Measurements from ENCODE around the gene TCOF1.

The TCOF1 gene

DNA sequence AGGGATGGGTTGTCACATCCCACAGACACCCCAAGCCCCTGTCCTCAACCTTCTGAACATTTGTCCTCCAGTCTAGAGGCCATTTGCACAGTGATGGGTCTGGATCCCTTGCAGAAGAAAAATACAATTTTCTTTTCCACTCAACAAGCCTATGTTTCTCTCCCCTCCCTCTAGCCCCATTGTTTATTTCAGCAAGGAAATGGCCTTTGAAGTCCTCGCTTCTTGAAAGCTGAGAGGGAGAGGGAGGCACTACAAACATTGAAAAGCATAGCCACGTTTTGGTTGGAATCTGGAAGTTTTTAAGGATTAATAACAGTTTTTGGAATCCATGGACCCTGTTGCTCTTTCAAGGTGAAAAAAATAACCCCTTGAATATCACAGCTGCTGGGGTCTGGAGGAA lies 30.8 kb upstream of the TCOF1 start:
- DNase-seq, result no peak

DNA sequence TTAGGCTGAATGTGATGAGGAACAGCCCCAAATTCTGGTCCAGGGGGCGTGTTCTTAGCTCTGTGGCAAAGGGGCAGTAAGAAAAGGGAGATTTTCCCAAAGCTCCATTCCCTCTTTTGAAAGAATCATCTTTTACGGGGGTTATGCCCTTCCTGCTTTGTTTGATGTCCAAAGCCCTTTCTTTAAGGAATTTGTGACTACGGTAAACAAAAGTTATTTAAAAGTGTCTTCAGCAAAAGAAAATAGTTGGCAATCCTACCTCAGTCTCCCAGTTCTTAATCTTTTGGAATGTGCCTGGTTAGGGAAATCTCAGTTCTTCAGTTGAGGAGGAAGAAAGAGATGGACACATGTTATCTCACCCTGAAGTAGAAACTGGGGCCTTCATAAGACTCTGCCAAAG lies 30.4 kb upstream of the TCOF1 start:
- no peak for DNase-seq

DNA sequence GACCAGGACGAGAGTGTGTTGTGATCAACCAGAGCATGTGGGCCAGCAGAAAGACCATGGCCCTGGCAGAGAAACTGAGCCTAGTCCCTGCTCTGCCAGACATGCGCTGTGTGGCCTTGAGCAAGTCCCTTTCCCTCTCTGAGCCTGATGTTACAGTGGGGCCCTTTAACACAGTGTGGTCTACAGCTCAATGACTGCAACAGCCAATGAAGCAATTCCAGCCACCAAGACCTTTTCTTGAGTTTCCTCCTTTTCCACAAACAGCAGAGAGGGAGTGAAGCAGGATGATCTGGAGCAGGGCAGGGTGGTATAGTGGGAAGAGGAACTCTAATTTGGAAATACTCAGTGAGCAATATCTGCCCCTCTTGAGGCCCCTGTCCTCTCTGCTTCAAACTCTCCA lies 29.0 kb upstream of the TCOF1 start:
- no peak for DNase-seq

DNA sequence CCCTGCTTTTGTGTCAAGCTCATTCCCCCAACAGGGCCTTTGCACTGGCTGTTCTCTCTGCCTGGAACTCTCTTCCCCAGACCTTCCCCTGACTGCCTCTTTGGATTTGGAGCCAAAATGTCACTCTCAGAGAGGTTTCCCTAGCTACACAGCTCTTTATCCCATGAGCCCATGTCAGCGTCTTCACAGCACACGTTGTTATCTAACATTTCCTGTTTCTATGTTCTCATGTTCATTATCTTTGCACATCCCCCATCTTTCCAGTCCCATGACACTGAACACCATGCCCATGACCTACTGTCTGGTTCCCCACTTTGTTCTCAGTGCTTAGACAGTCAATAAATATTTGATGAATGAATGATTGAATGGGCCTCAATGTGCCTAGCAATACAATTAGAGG lies 28.5 kb upstream of the TCOF1 start:
- no peak for DNase-seq

DNA sequence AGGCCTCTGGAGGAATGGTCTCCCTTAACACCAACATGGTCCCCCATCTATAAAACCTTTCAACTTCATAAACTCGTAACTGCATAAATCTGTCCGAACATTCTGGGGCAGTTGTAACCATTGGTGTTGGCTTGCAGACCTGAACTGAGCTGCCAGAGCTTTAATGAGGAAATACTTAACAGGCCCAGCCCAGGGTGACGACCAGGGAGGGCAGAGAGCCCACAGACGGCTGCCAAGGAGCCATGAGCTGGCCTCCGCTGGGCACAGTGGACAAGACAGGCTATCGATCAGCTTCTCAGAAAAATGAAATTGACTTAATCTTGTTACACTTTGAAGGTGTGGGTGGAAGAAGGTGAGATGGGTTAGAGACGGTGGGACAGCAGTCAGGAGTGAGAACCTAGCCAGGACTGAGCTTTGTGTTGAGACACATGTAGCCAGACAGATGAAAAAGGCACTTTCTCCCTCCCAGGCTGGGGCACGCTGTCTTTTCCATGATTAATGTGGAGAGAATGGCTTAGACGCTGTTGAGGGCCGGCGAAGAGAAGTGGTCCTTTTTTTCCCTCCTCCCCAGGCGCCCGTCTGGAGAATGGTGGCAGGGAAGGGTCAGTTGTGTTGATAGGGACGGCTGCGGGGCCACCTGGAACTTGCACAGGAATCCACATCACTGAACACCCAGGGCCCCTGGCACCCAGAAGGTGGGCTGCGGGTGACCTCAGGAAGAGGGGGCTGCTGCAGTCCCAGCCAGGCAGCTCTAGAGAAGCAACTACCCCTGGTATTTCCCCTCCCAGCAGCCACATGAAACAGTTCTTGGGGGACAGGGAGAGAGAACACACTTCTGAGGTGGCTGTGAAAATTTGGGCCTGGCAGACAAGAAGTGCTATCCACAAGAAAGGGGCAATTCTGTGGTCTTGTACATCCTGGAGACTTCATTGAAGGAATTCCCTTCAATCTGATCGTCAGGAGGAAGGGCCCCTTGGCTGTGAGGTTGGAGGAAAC lies 27.3 kb upstream of the TCOF1 start:
- no peak for DNase-seq

DNA sequence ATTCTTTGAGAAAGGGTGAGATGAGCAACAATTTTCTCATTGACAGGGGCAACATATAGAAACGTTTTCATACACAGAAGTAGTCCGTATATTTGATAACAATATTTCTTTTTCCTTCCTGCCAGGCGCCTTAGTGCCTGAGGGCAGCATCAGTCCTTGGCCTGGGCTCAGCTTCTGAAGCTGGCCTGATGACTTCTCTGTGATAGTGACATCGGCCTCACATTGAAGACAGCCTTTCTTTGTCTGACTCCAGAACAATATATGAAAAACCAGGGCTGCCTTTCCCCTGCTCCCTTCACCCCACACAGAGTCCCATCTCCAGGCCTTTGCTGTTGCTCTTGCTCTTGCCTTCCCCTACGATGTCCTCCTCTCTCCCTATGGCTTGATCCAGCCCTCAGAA lies 24.1 kb upstream of the TCOF1 start:
- no peak for DNase-seq

DNA sequence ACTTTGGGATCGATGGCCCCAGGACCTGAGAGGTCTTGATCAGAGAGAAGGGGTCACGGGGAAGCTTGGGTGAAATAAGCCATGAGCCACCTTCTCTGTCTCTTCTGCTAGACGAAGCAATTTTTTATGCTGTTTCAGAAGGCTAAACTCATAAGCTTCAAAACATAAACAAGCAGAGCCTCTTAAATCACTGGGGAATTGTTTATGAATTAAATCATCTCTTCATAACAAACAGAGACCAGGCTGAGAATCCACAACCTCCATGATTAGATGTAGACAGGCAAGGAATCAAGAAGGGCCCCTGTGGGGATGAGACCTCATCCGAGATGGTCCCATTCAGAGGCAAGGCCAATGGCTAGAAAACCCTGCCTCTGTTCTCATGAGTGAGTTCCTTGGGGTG lies 21.7 kb upstream of the TCOF1 start:
- DNase-seq, result no peak

DNA sequence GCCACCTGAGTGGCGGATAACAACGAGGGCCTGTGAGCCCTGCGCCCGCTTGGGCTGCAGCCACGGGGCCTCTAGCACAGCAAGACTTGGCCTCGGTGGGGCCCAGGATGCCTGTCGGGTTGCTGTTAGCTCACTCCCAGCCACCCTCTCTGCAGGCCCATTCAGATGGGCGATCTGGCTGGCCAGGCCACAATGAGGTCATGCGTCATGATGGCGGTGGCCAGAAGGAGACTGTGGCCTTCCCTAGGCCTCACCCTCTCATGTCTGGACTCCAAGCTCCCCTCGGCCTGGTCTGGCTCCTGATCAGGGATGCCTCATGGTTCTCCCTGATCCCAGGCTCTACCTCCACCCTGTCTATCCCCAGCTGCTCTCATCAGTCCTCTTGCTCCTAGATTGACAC lies 19.0 kb upstream of the TCOF1 start:
- DNase-seq, result no peak

DNA sequence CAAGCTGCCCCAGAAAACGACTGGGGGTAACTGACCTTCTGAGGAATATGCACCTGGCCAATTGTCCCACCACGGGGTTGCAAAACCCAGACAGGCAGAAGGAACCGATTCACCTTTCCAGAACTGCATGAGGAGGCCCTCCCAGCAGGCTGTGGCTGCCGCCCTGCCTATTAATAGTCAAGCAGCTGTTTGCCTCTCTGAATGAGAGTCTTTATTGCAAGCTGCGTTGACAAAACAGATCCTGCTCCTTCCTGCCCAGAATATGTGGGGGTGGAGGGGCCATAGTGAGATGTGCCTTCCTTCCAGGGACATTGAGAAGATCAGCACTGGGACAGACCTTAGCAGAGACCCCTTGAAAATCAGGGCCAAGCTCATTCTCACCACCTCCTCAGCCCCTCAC lies 18.3 kb upstream of the TCOF1 start:
- peak in 1 of 2 experiments; percentile 24 for DNase-seq

DNA sequence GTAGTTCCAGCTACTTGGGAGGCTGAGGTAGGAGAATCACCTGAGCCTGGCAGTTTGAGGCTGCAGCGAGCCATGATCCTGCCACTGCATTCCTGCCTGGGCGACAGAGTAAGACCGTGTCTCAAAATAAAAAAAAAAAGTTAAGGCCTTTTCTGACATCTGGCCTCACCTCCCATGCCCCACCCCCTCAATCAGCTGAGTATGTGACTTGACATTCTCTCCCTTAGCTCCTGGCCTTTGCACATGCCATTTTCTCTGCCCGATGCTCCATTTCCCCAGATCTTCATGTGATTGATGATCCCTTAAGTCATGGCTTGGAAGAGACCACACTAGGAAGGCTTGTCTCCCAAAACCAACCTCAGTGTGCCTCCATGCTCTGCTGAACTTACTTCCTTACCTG lies 17.7 kb upstream of the TCOF1 start:
- no peak for DNase-seq

DNA sequence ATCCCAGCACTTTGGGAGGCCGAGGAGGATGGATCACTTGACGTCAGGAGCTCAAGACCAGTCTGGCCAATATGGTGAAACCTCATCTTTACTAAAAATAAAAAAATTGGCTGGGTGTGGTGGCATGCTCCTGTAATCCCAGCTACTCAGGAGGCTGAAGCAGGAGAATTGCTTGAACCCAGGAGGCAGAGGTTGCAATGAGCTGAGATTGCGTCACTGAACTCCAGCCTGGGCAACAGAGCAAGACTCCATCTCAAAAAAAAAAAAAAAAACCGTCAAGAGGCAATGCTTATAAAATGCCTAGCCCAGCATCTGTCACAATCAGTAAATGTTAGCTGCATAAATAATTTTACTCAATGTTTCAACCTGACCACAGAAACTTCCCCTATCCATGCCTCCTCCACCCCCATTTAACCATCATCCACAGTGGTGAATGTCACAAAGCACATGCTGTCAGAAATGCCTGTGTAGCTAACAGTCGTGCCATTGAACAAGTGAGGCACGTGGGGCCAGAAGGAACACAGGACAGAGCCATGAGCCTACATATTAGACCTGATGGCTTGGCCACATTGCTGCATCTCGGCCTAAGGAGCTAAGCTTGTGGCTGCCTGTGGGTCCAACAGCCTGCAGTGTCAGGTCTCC lies 16.8 kb upstream of the TCOF1 start:
- no peak for DNase-seq

DNA sequence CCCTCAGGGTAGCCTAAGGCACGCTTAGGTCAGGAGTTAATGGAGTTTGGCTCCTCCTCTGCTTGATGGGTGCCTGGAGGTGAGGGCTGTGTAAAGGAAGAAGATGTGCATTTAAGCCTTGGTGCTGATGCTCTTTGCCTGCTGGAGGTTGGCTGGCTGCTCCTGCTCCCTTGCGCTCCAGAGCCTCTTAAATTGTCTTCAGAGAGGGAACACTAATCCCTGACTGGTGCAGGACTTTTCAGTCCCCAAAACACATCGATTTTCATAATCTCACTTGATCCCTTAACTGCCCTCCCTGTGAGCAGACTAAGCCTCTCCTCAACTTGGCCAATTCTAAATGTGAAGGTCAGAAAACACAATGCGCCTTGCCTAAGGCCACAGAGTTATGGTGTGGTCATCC lies 16.2 kb upstream of the TCOF1 start:
- no peak for DNase-seq

DNA sequence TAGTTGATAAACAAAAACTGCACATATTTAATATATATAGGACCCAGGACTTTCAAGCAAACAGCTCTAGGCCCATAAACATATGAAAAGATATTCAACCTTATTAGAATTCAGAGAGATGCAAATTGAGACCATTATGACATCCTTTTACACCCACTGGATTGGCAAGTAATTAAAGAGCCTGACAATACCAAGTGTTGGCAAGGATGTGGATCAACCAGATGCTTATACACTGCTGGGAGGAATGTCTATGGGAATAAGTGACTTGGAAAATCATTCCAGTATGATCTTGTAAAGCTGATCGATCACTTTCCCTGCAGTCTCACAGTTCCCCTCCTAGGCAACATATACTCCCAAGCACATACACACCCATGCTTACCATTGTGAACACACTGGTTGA lies 15.5 kb upstream of the TCOF1 start:
- DNase-seq, result no peak

DNA sequence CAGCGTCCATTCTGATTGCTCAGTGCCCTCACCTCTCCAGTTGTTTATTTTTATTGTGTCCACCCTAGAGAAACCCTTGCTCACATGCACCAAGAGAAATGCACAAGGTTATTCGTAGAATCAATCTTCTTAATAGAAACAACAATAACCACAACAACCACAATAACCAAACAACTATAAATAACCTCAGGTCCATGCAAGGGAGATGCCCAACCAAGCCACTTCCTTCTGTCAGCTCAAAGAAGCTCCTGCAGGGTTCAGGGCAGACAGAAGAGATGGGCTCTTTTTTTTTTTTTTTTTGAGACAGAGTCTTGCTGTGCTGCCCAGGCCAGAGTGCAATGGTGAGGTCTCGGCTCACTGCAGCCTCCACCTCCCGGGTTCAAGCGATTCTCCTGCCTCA lies 14.9 kb upstream of the TCOF1 start:
- no peak for DNase-seq

DNA sequence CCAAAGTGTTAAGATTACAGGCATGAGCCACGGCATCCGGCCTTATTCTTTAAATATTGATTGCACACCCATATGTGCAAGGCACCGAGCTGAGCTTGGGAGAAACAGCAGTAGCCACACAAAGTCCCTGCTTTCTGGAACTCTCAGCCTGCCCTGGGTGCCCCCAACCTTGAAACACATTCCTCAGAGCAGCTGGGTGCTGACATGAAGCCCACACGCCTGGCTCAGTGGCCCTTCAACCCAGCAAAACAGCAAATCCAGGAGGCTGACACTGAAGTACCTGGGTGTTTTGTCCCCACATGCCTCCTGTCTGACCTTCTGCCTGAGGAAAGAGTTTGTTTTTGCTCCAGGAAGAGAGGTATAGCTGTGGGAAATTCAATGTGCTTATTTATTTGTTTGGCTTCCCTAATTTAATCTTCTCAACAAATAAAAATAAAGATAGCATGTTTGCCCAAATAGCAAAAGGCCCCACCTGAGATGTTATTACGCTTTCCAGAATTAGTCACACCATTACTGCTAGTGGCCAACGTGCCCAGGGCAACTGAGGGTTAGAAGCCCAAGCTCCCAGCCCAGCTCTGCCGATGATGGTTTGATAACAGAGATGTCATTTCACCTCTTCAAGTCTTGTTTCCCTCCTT lies 13.4 kb upstream of the TCOF1 start:
- DNase-seq, result no peak

DNA sequence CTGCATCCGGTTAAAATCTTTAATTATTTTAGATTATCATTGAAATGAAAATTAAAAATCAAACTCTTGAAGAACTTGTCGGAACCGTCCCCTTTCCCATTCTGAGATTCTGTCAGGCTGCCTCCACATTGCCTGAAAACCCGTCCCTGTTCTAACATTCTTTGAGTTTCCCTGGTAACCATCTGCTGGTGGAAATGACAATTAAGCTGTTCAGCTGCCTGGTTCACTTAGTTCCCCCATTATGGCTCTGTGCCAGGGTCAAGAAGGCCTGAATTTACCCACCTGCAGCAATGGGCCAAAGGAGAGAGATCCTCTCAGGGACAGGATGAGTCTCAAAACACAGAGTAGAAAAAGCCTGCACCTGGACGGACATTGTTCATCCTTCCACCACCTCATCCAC lies 11.8 kb upstream of the TCOF1 start:
- peak in 1 of 2 experiments; percentile 7 for DNase-seq

DNA sequence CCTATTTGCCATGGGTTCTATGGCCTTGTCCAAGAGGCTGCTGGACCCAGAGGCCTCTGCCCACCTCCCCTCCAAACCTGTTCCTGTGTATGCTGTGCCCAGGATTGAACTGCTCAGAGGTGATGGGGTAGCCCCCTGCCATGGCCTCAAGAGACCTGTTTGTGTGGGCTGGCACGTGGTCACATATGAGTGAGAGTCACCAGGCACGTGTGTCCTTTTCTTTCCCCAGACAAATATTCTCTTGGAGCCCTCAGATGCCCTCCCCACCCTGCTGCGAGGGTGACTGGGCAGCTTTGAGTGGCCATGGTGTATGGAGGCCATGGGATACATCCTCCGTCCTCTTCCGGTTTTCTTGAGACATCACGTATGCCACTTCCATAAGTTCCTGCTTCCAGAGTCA lies 10.9 kb upstream of the TCOF1 start:
- no peak for DNase-seq

DNA sequence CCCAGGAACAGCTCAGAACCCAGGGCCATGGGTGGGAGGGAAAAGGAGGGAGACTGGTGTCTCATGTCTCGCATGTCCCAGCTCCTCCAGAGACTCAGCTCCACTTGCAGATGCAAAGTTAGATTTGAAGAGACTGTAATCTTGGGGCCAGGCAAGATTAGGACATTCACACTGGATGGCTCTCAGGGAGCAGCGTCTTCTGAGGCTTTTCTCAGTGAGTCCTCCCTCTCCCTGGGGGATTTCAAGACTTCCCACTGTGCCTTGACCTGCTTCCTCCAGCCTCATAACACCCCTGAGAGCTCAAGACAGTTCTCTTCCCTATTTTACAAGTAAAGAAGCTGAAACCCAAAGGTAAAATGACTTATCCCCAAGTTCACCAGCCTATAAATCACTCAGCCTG lies 10.5 kb upstream of the TCOF1 start:
- DNase-seq, result no peak

DNA sequence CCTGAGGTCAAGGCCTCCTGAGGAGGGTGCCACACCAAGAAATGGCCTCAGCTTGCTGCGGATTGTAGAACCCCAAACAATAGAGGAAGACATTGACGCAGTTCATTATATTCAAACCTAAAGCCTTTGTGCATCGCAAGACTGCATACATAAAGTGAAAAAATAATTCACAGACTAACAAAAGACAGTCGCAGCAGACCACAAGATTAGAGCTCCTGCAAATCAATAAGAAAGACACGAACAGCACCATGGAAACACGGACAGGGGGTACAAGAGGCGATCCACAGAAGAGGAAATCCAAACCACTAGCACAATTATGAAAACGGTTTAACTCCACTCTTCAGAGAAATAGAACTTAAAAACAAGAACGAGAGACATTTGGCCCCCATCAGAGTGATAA lies 10.0 kb upstream of the TCOF1 start:
- no peak for DNase-seq

DNA sequence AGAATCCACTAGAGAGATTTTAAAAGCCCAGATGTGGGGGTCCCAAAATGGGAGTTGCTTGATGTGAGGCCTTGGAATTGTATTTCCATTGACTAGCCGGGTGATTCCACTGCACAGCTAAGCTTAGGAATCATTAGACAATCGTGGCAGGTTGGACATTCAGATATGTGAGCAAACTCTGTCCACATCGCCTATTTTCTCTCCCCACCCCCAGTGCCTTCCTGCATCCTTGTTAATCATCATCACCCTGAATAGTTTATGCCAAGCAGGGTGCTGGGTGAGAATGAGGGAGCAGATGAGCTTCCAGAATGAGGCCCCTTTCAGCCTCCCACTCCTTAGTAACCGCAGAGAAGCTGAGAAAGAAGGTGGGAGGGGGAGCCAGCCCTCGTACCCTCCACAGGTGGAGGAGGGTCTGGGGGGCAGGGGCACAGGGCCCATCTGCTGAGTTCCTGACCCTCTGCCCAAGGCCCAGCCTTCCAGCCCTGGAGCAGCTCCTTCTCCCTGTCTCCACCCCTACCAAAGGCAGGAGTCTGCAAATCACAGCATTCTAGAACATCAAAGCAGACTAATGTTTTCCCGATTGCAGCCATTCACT lies 7.7 kb upstream of the TCOF1 start:
- no peak for DNase-seq

DNA sequence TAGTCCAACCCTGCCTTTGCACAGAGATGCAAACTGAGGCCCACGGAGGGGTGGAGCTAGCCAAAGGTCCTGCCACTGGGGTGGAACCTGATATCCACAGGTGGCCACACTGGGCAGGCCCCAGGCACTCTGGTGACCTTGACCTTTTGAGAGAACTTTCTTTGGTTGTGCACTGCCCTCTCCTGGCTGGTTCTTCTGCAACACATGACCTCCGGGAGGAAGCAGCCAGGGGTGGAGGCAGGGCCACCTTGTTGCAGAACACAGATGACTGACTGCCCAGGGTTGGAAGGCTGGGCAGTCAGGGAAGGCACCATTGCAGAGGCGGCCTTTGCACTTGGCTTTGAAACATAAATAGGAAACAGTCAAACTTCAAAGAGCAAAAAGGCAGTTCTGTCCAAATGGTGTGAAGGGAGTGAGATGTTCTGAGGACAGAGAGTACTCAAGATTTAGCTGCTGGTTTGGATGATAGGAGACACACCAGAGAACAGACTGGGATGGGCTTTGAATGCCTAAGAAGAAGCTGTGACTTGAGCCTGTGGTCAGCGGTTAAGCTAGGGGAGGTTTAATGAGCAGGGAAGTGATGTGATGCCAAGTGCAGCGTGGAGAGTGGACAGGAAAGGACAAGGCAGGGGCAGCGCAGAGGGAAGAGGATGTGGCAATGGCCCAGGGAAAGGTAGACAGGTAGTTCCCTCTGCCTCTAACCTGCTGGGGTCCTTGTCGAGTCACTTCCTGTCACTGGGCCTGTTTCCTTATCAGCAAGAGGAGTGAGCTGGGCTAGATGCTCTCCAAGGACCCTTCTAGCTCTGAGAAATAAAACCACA lies 6.8 kb upstream of the TCOF1 start:
- peak in 1 of 2 experiments; percentile 18 for DNase-seq

DNA sequence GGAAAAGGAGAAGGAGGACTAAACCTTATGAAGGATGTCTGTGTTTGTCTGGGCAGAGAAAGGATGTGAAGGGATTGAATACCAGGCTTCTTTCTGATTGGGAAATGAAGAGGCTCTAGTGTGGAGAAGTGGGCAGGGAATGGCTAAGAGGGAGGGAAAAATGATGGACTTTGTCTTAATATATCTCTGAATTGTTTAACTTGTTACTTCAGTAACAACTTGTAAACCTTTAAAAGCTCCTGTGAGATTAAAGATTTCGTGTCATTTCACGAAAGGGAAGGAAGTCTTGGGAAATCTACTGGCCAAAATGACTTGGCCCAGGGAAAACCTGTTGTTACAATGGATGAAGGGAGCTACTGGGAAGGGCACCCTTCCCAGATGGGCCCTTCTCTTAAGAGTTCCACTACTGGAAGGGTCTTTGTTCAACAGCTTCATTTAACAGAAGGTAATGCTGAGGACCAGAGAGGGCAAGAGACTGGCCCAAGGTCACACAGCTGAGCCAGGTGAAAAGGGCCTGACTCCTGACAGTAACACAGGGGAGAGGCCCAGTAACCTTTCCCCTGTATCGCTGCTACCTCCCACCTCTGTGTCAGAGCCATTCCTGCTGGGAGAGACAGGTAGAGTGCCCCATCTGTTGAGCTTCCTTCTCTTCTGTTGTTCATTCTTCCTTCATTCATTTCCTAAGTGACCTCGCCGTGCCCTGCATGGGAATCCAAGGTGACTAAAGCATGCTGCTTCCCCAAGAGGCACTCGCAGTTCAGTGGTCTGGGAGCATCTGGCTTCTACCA lies 5.1 kb upstream of the TCOF1 start:
- DNase-seq, result no peak
